ENCODE results near the gene ZNF444.

The ZNF444 gene

DNA sequence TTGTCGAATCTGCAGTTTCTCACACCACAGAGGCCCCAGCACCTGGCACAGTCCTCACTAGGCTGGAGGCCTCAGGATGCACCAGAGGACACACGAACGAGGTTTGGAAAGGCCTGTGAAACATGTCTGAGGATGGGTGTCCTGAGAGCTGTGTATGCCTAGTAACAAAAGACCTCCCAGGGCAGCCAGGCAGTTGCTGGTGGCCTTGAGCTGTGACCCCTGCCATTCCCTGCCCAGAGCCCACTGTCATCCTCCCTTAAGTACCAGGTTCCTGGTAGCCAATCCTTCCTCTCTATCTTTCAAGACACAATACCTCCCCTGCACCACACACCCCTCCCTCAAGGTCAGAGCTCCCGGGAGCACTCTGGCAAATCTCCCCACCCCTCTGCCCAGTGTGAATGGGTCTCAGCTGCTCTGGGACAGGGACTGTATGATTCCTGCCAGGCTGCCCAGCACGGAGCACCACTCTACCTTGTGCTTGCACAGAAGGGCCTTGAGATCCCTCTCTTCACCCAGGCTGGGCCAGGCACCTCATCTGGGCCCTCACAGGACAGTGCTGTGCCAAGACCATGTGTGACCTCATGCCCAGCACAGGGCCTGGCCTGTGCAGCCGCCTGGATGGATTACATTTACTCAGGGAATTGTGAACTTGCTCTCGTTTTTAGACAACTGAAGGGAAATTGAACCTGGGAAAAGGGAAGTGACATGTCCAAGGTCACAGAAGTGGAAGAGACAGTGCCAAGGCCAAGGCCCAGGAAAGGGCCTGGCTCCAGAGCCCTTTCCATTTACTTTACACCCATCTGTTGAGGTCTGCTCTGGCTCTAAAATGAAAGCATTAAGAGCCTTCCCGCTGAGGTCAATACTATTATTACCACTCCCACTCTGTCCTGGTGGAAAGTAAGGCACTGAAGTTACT is 22.2 kb upstream of the ZNF444 start:
- peak overlapping the region; percentile 80 for H3K4me3 ChIP-seq (ENCODE audit: low read depth, low read length)
- DNase-seq (ENCODE audit: low read depth), result no peak
- no peak for TF ChIP-seq CTCF (IDR thresholded peaks at IDR 0.05; ENCODE audit: low read depth, low read length, missing control alignments)

DNA sequence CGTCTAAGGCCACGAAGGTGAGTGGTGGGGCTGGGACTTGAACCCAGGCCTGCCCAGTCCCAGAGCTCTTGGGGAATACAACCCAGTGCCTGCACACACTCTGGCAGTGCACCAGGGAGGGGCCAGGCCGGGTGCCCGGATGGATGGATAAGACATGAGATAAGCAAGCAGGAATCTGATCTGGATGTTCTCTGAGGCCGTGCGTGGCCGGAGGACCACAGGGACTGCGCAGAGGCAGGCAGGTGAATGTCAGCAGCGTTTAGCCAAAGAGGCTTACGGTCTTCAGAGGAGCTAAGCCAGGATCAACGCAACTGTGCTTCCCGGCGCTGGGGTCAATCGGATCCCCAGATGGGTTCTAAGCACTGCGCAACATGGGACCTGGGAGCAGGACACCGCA is 21.5 kb upstream of the ZNF444 start:
- no peak for TF ChIP-seq CTCF (IDR thresholded peaks at IDR 0.05; ENCODE audit: low read depth, low read length, missing control alignments)
- DNase-seq (ENCODE audit: low read depth), result no peak
- H3K4me3 ChIP-seq (ENCODE audit: low read depth, low read length), result peak overlapping the region; percentile 80

DNA sequence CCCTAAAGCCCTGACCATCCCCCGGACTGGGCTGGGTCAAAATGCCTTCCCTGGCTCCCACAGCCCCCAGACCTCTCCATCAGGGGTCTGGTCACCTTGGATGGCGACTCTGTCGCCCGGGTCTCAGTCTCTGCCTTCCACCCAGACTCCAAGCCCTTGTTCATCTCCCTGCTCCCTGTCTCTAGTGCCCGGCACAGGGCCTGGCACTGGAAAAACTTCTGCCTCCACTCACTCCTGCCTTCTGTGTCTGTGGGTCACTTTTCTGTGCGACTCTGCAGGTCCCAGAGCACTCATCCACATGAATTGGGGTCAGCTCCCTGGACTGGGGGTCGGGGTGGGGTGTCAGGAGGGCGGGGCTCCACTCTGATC is 21.1 kb upstream of the ZNF444 start:
- TF ChIP-seq CTCF (IDR thresholded peaks at IDR 0.05; ENCODE audit: low read depth, low read length, missing control alignments), result no peak
- peak overlapping the region; percentile 80 for H3K4me3 ChIP-seq (ENCODE audit: low read depth, low read length)
- DNase-seq (ENCODE audit: low read depth), result no peak

GRCh38 chr19:56120371-56121179 is 20.5 kb upstream of the ZNF444 start:
- DNase-seq (ENCODE audit: low read depth), result no peak
- TF ChIP-seq CTCF (IDR thresholded peaks at IDR 0.05; ENCODE audit: low read depth, low read length, missing control alignments), result peak; percentile 21
- peak overlapping the region; percentile 80 for H3K4me3 ChIP-seq (ENCODE audit: low read depth, low read length)

GRCh38 chr19:56121180-56122167 is 19.6 kb upstream of the ZNF444 start, which contains the start of gene ZNF787:
ZNF787 (minus strand) TSS chr19:56121295; CDS start chr19:56103217, 18,078 bp downstream.
- DNase-seq (ENCODE audit: low read depth), result peak; percentile 89
- peak within 1 kb of the TSS; percentile 80 for H3K4me3 ChIP-seq (ENCODE audit: low read depth, low read length)
- no peak for TF ChIP-seq CTCF (IDR thresholded peaks at IDR 0.05; ENCODE audit: low read depth, low read length, missing control alignments)

- DNase-seq (ENCODE audit: low read depth), result no peak
- TF ChIP-seq CTCF (IDR thresholded peaks at IDR 0.05; ENCODE audit: low read depth, low read length, missing control alignments), result no peak
- no peak overlapping the region for H3K4me3 ChIP-seq (ENCODE audit: low read depth, low read length)
Measured at GRCh38 chr19:56123266-56123891, 17.7 kb upstream of the ZNF444 start.
